DMS153 treated with DMSO at 0.1 percent for 48 hours (cell line): ENCODE results near the gene ARSH.
"Not testable (repeated sequence)": the region's sequence is repeated elsewhere in the genome, so short reads cannot be mapped to it uniquely, and the experiment has no call there.

ENCODE experiments used
- DNase-seq: peaks from one replicate; lab custom pipeline; 2025; ENCODE audit not compliant: unreplicated experiment; lab: John Stamatoyannopoulos, UW

ARSH gene, protein sequence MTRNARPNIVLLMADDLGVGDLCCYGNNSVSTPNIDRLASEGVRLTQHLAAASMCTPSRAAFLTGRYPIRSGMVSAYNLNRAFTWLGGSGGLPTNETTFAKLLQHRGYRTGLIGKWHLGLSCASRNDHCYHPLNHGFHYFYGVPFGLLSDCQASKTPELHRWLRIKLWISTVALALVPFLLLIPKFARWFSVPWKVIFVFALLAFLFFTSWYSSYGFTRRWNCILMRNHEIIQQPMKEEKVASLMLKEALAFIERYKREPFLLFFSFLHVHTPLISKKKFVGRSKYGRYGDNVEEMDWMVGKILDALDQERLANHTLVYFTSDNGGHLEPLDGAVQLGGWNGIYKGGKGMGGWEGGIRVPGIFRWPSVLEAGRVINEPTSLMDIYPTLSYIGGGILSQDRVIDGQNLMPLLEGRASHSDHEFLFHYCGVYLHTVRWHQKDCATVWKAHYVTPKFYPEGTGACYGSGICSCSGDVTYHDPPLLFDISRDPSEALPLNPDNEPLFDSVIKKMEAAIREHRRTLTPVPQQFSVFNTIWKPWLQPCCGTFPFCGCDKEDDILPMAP

DNA sequence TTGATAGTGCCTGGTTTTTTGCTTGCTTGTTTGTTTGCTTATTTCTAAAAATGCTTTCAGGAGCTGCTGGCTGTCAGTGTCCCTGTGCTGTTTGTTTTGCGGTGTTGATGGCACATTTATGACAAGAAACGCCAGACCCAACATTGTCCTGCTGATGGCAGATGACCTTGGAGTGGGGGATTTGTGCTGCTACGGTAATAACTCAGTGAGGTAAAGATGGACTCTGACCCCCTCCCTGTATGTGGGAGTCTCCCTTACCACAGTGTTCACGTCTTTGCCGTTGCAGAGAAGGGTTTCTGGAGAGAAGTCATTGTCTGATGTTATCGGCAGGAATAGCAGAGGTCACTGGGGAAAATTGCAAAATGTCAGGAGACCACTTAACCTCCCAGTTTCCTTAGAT, at the start of gene ARSH:
Gene ARSH (plus strand): TSS at position 52 of the 400 bp plus-strand sequence. CDS start 67 bp downstream, at position 119.
- no peak for DNase-seq

DNA sequence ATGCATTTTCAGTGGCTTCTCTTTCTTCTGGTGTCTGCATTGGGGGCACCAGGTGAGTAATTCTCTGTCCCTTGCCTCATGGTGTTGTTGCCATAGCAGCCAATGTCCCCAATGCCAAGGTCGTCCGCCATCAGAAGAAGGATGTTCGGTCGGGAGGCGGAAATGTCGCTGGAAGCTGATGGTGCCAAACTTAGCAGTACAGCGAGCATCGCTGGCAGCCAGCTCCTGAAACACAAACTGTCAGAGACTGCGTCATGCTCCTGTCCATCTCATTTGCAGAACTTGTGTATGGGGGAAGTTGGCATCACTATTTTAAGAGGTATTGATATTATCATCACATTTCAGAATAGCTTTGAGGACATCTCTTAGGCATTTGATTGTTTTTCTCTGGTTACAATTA, 48.1 kb upstream of the ARSH start:
- no peak for DNase-seq

DNA sequence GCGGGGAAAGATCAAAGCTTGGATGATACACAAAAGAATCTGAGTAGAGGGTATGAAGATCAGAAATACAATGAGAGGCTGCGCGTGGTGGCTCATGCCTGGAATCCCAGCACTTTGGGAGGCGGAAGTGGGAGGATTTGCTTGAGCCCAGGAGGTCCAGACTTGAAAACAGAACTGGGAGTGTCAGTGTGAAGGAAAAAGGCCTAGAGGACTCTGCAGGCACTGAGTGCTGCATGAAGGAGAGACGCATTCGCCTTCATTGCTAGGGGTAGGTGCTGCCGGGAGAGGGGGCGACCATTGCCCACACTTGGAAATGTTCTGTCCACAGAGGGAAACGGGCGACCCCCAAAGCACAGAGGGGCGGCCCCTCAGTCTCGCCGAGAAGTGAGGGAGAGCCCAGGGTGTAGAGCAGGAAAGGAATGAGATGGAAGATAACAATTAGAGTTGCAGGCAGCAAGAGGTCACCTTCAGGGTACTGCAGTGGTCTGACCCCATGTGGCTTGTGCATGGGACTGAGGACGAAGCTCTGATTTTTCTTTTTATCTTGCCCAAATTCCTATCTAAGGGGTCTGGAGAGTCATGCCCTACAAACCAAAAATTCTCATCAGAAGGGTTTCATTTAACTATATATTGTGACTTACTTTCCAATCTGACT, 45.4 kb upstream of the ARSH start:
- DNase-seq: no peak

DNA sequence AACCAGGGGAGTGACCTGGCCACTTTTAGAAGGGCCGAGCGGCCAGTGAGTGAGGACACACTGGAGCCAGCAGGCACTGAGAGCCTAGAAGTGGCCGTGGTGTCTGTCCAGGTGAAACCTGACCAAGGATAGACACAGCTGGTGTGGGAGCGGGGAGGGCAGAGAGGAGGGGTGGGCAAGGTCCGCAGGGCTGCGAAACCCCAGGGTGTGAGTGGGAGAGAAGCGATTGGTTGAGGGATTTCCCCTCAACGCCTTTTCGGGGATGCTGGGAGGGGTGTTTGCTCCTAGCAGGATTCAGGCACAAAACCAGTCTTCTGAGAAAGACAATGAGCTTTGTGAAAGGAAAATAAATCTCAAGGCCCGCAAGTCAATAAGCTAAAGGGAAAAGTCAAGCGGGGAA, 44.0 kb upstream of the ARSH start:
- no peak for DNase-seq

DNA sequence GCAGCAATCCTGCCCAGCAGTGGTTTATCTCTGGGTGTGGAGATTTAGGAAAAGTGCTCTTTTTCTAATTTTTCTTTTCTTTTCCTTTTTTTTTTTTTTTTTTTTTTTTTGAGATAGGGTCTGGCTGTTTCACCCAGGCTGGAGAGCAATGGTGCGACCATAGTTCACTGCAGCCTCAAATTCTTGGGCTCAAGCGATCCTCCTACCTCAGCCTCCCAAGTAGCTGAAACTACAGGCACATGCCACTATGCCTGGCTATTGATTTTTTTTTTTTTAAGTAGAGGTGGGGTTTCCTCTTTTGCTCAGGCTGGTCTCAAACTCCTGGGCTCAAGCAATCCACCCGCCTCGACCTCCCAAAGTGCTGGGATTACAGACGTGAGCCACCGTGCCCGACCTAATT, 42.9 kb upstream of the ARSH start:
- DNase-seq: not testable (repeated sequence)

DNA sequence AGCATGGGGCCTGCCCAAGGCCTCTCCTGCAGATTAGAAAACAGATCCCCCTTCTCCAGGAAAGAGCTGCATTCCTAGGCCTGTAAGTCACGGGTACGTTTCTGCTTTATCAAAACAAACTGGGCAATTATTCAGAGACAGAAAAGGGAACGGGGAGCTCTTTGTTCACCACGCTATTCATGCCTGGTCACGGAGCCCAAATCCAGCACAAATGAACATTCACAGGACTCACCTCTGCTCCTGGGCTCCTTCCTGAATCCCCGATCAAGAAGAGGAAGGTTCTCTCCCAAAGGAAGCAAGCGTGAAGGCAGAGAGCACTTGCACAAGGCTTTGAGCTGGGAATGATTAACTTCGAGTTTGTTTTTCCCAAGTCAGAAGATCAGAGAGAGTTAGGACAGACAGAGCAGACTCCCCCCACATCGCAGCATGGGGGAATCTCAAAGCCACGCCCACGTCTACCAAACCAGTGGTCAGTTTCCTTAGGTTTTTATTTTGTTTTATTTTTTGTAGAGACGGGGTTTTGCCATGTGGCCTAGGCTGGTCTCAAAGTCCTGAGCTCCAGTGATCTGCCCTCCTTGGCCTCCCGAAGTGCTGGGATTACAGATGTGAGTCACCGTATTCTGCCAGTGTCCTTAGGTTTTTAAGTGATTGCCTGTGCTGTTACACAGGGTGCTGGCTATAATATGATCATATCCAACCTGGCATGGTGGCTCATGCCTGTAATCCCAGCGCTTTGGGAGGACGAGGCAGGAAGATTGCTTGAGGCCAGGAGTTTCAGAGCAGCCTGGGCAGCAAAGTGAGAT, 42.2 kb upstream of the ARSH start:
- not testable (repeated sequence) for DNase-seq

DNA sequence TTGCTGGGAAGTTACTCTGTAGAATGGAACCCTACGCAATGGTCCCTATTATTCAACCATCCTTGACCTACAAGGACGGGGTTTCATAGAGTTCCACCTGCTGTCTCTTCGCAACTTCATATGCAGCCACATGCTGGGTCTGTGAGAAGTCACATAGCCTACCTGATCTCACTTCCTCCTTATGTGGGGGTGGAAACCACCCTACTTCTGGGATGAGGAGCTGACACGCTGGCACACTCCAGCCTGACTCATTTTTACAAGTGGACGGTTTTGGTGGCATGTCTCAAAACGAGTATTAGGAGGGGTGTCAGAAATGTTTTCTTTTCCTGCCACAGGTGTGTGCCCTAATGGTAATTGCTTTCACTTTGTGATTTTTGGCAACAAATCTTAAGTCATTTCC, 40.4 kb upstream of the ARSH start:
- DNase-seq: no peak

DNA sequence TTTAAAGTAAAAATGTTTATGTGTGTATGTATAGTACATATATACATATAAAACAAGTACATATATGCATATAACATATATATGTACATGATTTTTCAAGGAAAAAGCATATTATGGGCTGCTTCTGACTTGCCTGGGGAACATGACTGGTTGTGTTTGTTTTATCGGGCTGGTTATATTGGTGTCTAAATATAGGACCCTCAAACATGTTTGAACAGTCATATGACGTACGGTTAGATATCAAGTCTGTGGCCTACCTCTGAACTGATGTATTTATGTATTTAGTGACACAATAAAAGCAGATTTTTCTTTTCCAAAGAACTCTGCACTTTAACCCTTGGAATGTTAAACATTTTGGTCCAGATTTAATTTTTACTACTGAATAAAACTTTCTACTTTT, 39.3 kb upstream of the ARSH start:
- no peak for DNase-seq

DNA sequence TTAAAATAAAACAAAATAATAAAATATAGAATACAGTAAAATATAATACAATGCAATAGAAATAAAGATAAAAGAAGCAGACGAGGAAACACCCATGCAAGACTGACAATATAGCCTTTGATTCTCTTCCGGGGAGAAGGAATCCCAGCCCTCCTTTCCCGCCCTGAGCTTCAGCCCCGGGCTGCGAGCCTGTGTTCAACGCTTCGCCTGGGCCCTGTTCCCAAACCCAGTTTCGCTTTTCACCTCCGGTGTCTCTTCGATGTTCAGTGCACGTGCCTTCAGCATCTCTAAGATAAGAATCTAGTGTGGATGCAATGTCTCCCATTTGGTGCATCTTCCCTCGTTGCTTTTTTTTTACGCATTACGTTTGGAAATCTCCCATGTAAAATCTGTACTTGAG, 38.8 kb upstream of the ARSH start:
- DNase-seq: no peak

DNA sequence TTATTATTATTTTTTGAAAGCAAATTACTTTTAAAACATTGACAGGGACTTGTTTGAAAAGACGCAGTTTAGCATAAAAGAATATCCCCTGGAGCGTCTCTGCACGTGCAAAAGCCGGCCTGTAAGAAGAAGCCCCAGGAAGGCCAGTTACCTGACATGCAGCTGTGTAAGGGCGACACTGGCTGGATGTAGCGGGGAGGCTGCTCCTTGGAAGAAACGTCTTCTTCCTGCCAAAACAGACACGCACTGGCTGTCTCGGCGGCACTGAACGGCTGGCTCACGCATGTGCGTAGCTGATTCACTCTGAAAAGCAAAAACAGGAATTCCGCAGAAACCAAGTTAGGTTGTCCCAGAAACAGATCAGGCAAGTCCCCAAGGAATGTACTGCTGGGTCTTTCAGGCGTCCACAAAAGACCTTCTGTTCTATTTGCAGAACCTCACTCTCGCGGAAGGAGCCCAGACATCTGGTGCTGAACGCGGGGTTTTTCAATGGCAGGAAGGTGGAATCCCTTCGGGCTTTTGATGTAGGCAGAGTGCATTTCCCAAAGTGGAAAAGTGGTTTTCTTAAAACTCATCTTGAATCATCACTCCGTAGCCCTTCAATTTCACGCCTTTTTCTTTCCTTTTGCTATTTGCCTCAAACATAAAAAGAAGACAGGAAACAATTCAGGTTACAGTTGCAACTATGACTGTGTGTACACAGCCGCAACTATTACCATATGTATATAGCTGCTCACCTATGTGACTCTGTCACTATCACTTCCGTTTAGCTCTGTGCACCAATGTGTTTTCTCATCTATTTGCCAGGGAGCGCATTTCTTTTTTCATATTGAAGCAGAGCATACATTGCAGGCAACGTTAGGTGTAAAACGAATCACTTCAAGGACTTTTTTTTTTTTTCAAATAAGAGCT, 38.1 kb upstream of the ARSH start:
- no peak for DNase-seq

DNA sequence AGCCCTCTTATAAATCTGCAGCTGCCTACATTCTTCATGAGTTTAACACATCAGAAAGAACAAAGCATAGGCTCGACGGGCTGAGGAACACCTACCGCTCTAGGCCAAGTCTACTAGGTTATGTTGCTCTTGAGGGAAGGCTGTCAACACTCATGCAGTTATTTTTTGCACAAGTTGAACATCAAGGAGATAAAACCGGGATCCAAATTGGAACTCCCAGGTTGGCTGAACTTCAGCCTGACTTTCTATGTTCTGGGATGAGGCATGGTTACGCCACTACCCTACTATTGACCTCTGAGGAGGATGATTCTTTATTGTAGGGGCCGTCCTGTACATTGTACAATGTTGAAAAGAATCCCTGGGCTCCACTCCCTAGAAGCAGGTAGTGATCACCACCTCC, 37.3 kb upstream of the ARSH start:
- no peak for DNase-seq

DNA sequence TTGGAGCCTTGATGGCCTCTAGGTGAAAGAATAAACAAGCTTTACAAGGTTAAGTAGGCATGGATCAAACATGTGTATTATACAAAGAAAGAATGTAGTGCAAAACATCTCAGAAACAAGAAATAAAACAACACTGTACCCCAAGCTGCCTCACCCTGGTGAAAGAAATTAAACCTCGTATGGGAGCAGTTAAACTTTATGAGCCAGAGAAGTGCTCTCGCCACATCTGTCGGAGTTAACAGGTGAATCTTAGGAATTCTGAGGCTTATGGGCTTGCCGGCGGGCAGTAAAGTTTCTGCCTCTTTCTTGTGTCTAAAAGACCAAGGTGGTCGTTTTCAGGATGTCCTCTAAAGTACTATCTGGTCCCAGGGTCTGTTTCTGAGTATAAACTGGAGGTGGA, 34.0 kb upstream of the ARSH start:
- no peak for DNase-seq

DNA sequence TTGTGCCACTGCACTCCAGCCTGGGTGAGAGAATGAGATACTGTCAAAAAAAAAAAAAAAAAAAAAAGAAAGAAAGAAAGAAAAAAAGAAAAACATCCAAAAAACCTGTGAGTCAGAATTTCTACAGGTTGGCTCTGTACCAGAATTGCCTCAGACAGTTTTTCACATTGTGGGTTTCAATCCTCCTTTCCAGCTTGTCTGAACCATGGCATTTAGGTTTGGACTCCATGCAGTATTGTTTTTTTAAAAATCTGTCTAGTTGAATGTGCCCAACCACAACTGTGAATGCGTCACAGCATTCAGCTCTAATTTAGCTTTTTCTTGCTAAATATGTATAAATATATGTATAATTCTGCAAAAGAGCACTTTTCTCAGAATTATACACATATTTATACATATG, 31.4 kb upstream of the ARSH start:
- no peak for DNase-seq

DNA sequence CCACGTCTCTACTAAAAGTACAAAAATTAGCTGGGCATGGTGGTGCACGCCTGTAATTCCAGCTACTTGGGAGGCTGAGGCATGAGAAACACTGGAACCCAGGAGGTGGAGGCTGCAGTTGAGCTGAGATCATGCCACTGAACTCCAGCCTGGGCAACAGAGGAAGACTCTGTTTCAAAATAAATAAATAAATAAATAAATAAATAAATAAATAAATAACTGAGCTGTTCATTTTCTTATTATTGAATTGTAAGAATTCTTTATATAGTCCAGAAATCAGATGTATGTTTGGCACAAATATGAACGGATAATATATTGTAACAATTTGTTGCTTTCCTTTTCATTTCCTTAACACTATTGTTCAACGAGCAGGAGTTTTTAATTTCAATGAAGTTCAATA, 27.7 kb upstream of the ARSH start:
- not testable (repeated sequence) for DNase-seq

DNA sequence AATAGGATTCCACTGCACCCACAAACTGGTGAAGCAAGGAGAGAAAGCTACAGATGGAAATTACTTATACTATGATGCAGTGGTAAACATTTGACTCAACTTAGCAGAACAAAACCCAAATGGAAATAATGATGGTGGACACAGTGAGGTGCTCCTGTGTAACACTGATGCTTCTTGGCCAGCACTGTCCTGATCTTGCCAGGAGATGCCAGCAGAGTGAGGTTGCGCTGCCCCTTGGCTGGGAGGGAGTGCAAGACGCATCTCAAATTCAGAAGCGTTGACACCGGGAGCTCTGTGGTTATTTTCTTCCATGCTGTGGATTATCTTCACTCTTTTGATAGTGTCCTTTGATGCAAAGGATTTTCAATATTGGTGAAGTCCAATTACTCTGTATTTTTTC, 22.0 kb upstream of the ARSH start:
- DNase-seq: no peak

DNA sequence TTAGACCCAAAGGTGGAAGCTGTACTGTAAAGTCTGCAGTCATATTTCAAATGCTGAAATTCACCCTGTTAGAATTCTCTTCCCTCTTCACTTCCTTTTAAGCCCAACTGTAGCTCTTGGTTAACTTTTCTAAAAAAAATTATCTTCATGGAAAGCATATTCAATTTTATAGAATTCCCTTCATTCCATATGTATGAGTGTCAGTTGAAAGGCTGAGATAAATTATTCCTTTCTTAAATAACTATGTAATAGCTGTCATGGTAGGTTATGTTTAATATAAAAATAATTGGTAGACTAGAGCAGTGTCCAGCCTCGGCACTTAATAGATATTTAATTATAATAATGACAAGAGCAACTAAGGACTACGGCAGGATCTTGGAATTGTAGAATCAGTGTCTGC, 16.8 kb upstream of the ARSH start:
- no peak for DNase-seq

DNA sequence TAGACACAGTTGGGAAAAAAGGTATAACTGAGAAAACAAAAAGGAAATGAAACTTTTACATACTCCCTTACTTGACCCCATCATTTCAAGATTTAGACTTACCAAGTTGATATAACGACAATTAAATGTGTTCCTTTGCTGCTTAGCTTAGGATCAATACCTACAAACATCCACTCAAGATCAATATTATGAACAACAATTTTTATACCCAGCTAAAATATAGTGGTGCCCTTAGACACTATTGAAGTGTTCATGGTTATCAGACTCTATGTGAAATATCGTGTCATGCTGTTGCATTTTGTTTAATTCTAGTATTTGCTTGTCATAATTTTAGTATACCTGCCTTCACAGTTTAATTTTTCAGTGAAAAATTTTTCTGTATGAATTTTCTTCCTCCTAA, 4.2 kb downstream of the ARSH start:
- no peak for DNase-seq

DNA sequence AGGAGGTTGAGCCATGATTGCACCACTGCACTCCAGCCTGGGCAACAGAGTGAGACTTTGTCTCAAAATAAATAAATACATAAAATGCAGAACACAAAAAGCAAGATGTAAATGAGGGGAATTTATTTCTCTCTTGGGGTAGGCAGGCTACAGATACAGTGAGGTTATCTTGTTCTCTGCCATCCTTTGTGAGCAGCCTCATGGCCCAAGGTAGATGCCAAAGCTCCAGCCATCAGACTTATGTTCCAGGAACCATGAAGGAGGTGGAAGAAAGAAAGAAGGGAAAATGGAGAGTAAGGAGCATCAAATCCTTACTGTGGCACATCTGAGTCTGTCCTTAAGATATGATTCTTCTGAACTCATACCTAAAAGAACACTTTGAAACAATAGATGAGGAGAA, 11.1 kb downstream of the ARSH start:
- DNase-seq: no peak

DNA sequence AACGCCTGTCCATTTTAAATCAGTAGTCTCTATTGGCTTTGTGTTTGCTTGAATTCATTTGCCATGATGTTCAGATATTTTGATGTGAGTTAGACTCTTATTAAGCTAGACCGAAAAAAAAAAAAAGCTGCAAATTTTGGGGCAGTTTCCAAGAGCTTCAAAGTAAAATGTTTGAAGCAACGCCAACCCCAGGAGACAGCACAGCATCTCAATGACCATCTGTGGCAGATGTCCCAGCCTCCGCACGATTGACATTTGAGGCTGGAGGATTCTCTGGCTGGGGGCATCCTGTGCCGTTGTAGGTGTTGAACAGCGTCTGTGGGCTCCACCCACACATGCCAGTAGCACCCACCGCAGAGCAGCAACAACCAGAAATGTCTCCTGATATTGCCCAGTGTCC, 17.8 kb downstream of the ARSH start:
- DNase-seq: no peak

DNA sequence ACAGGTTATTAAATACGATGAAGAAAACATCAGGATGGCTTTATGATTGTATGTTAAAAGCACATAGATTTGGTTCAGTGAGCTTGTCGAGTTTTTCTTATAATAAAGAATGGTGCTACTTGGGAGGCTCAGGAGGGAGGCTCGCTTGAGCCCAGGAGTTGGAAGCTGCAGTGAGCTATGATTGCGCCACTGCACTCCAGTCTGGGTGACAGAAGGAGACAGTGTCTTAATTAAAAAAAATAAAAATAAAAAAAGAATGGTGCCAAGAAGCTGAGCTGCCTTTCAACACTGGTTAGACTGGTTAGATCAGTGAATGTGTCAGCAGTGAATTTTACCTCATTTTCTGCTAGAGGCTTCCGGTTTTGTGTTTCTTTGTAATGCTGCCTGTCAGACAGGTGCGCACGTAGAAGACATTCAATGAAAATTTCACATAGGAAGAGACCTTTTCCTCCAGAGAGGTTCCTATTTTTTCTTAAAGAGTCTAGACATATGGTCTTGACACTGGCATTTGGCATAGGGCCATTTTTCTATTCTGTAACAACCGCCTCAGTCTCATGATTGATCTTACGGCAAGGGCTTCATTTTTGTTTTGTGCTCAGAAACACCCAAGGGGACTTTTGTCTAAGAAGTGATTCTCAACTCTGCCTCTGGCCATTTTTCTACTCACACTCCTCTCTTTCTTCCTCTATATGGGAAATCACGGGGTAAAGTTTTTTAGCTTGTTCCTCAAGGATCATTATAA, 19.9 kb downstream of the ARSH start:
- no peak for DNase-seq
